Neural cell (in vitro differentiated cells): ENCODE data around the gene COL23A1. TPM values are rescaled to one million over a fixed set of nuclear protein-coding genes. Genes with fewer than 3 reads are reported as not detected.

Experiments
- H2AFZ ChIP-seq: fragments of 200-600, 300-800 bp; sonication (generic), shearing (Covaris generic); 2 replicates; pipeline ENCODE4 v1.6.0; 2014; ENCODE audit warnings: low read depth, mild to moderate bottlenecking, antibody characterized with exemption, low read length, moderate library complexity
- H3F3A ChIP-seq: fragments of 200-600 bp; shearing (Covaris generic); 2 replicates; pipeline ENCODE4 v1.6.1; 2016; ENCODE audit warnings: mild to moderate bottlenecking, moderate library complexity, mixed read lengths, antibody characterized with exemption, low read length; ENCODE audit not compliant: insufficient read depth, poor library complexity, severe bottlenecking
- H3K27ac ChIP-seq: fragments of 200-600, 300-800 bp; sonication (generic), shearing (Covaris generic); 2 replicates; pipeline ENCODE4 v1.5.1; 2014; ENCODE audit warnings: mild to moderate bottlenecking, low read length, moderate library complexity
- H3K27me3 ChIP-seq: fragments of 300-800, 200-600 bp; sonication (generic), shearing (Covaris generic); 2 replicates; pipeline ENCODE4 v1.6.0; 2014; ENCODE audit warnings: mild to moderate bottlenecking, low read depth, low read length, moderate library complexity; ENCODE audit not compliant: insufficient read depth
- H3K36me3 ChIP-seq: fragments of 300-800, 200-600 bp; sonication (generic), shearing (Covaris generic); 2 replicates; pipeline ENCODE4 v1.5.1; 2014; ENCODE audit warnings: mild to moderate bottlenecking, antibody characterized with exemption, low read length, moderate library complexity; ENCODE audit not compliant: insufficient read depth
- H3K4me2 ChIP-seq: fragments of 300-800, 200-600 bp; sonication (generic), shearing (Covaris generic); 2 replicates; pipeline ENCODE4 v1.6.0; 2014; ENCODE audit warnings: mild to moderate bottlenecking, low read length
- H3K4me3 ChIP-seq: fragments of 300-800, 200-600 bp; sonication (generic), shearing (Covaris generic); 2 replicates; pipeline ENCODE4 v1.5.1; 2014; ENCODE audit warnings: mild to moderate bottlenecking, low read length, moderate library complexity
- H3K79me2 ChIP-seq: fragments of 200-600 bp; shearing (Covaris generic); replicated peaks from 2 replicates; pipeline ENCODE4 v1.6.0; 2014; ENCODE audit warnings: mild to moderate bottlenecking, low read length, moderate library complexity; ENCODE audit not compliant: insufficient read depth
- H3K9ac ChIP-seq: fragments of 300-800, 200-600 bp; sonication (generic), shearing (Covaris generic); 2 replicates; pipeline ENCODE4 v1.6.1; 2016; ENCODE audit warnings: mild to moderate bottlenecking, low read length, mixed read lengths
- H3K9me2 ChIP-seq: fragments of 200-600 bp; shearing (Covaris generic); 2 replicates; pipeline ENCODE4 v1.6.1; 2016; ENCODE audit warnings: mild to moderate bottlenecking, low read length, mixed read lengths; ENCODE audit not compliant: insufficient read depth
- H3K9me3 ChIP-seq: fragments of 200-600, 300-800 bp; sonication (generic), shearing (Covaris generic); 2 replicates; pipeline ENCODE4 v1.6.1; 2016; ENCODE audit warnings: mild to moderate bottlenecking, mixed run types, low read length, moderate library complexity, mixed read lengths
- H4K20me1 ChIP-seq: fragments of 200-600 bp; shearing (Covaris generic); 2 replicates; pipeline ENCODE4 v1.6.1; 2016; ENCODE audit warnings: mild to moderate bottlenecking, mixed run types; ENCODE audit not compliant: insufficient read depth
- CTCF ChIP-seq: fragments of 450-650 bp; IDR thresholded peaks from 2 replicates; pipeline ENCODE4 v1.5.1; 2014; ENCODE audit warnings: antibody characterized with exemption, mild to moderate bottlenecking, moderate library complexity; ENCODE audit not compliant: poor library complexity, severe bottlenecking
- EP300 ChIP-seq: fragments of 450-650 bp; conservative IDR thresholded peaks from 2 replicates; pipeline ENCODE4 v1.6.1; 2014; ENCODE audit warnings: antibody characterized with exemption, mild to moderate bottlenecking, moderate library complexity; ENCODE audit not compliant: poor library complexity, severe bottlenecking
- EZH2 ChIP-seq: fragments of 200-600, 300-800 bp; shearing (Covaris generic), sonication (generic); IDR thresholded peaks from 2 replicates; pipeline ENCODE4 v1.6.1; 2014; ENCODE audit warnings: antibody characterized with exemption, low read length, borderline replicate concordance, mild to moderate bottlenecking; ENCODE audit not compliant: insufficient read depth, poor library complexity, severe bottlenecking
- MXI1 ChIP-seq: fragments of 450-650 bp; conservative IDR thresholded peaks from 2 replicates; pipeline ENCODE4 v1.6.1; 2014; ENCODE audit warnings: antibody characterized with exemption, mild to moderate bottlenecking; ENCODE audit not compliant: poor library complexity, severe bottlenecking
- POLR2AphosphoS5 ChIP-seq: IDR thresholded peaks from 2 replicates; pipeline ENCODE4 v1.6.1; 2012
- RAD21 ChIP-seq: fragments of 450-650 bp; conservative IDR thresholded peaks from 2 replicates; pipeline ENCODE4 v1.6.1; 2014; ENCODE audit warnings: antibody characterized with exemption, mild to moderate bottlenecking, moderate library complexity
- REST ChIP-seq: IDR thresholded peaks from 2 replicates; pipeline ENCODE4 v1.6.1; 2012; ENCODE audit warnings: borderline replicate concordance
- SMC3 ChIP-seq: fragments of 450-650 bp; conservative IDR thresholded peaks from 2 replicates; pipeline ENCODE4 v1.6.1; 2014; ENCODE audit warnings: antibody characterized with exemption, mild to moderate bottlenecking, moderate library complexity; ENCODE audit not compliant: poor library complexity
- TAF1 ChIP-seq: IDR thresholded peaks from 2 replicates; pipeline ENCODE4 v1.6.1; 2012; ENCODE audit warnings: low read depth
- polyA plus RNA-seq: library from polyadenylated mRNA; depleted of rRNA; stranded (reverse); fragments of >200 nt; gene quantifications from 2 replicates; pipeline ENCODE4 v1.2.3, GENCODE V29; 2014

Gene COL23A1
- polyA plus RNA-seq, 1 donor from 2014 or later, result not detected

GRCh38 chr5:178301641-178302040, 288.6 kb downstream of the COL23A1 start:
- Histone ChIP-seq H3K4me2 (no peak overlapping the region), H3K9me2 (no peaks in the 10 kb centered on the region), H2AFZ (no peak overlapping the region), H3K9me3 (peaks cover 3% of the 10 kb centered on the region), H3K79me2 (no peaks in the 10 kb centered on the region), H3F3A (no peaks in the 10 kb centered on the region), H3K4me3 (no peak overlapping the region), H3K36me3 (no peaks in the 10 kb centered on the region), H3K9ac (no peak overlapping the region), H3K27ac (no peak overlapping the region), H4K20me1 (no peaks in the 10 kb centered on the region), H3K27me3 (no peaks in the 10 kb centered on the region)
- TF ChIP-seq POLR2AphosphoS5 (no peak), SMC3 (no peak), RAD21 (no peak), REST (no peak), CTCF (no peak), EZH2 (no peak), EP300 (no peak), TAF1 (no peak), MXI1 (no peak)

- Histone ChIP-seq H3K4me3 (no peak overlapping the region), H3K27me3 (no peaks in the 10 kb centered on the region), H2AFZ (no peak overlapping the region), H3K36me3 (no peaks in the 10 kb centered on the region), H4K20me1 (no peaks in the 10 kb centered on the region), H3F3A (no peaks in the 10 kb centered on the region), H3K27ac (no peak overlapping the region), H3K4me2 (no peak overlapping the region), H3K79me2 (no peaks in the 10 kb centered on the region), H3K9ac (no peak overlapping the region), H3K9me2 (no peaks in the 10 kb centered on the region), H3K9me3 (peaks cover 3% of the 10 kb centered on the region)
- TF ChIP-seq REST (no peak), RAD21 (no peak), TAF1 (no peak), EZH2 (no peak), MXI1 (no peak), SMC3 (no peak), EP300 (no peak), CTCF (no peak), POLR2AphosphoS5 (no peak)
Measured at GRCh38 chr5:178298283-178298807, 291.8 kb downstream of the COL23A1 start.
